GM18867 (cell line): ENCODE data around the gene DIAPH3.

ENCODE experiments used
- ATAC-seq: cut with Tn5 transposase; IDR thresholded peaks from one replicate; pipeline ENCODE4 v1.9.1; 2021; ENCODE audit warnings: mild to moderate bottlenecking, moderate library complexity; ENCODE audit not compliant: unreplicated experiment

Gene DIAPH3

DNA sequence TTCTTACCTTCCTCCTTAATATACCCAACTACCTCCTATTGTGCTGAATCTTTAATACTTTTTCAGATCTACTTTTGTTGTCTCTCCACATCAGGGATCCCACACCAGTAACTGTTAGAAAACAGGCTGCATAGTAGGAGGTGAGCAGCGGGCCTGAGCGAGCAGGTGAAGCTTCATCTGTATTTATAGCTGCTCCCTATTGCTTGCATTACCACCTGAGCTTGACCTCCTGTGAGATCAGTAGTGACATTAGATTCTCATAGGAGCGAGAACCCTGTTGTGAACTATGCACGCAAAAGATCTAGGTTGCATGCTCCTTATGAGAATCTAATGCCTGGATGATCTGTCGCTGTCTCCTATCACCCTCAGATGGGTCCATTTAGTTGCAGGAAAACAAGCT is 279.8 kb downstream of the DIAPH3 start:
- no peak for ATAC-seq

DNA sequence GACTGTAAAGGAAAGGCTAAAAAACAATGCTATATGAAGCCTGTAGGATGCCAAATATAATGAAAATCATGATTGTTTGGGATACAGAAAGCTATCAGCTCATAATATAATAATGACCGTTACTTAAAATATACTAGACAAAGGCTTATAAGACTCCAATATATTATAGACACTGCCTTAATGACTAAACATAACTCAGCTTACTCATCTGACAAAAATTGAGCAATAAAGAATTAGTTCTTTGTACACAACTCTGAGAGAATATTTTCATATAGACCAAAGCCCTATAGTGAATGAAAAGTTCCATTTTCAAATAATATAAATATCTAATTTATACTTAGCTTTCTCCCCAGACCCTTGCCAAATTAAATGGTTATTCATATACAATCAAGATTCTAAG is 283.3 kb downstream of the DIAPH3 start:
- no peak for ATAC-seq

DNA sequence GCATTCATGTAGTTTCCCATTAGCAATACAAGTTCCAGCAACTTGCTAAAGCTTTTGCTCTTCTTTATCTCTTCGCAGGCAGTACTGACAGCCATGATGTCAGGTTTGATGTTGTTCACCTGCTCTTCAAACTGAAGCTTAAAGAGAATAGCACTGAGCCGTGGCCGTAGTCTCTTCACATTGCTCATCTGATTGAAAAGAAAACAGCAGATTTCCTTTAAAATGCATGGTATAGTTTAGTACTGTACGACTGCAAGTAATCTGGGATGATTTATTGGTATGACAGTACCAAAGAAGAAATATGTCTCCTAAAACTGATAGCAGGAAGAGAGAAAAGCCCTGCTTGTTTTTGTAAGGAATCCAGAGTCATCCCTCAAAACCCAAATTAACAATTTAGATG is 284.4 kb downstream of the DIAPH3 start:
- no peak for ATAC-seq

DNA sequence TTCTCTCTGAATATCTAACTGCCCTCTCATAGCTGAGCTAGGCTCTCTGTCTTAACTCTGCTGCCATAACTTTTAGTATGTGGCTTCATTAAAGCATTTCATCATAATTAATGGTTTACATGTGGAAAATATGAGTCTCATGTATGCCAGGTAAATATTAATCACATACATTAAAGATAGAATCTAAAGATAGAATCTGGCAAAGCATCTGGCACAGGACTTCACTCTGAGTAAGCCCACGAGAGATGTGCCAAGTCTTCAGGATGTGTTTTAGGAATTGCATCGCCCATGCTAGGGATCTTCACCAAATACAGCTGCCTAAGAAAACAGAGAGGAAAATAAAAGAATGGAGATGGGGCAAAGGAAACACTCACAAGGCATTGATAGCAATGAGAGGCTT is 285.8 kb downstream of the DIAPH3 start:
- no peak for ATAC-seq

DNA sequence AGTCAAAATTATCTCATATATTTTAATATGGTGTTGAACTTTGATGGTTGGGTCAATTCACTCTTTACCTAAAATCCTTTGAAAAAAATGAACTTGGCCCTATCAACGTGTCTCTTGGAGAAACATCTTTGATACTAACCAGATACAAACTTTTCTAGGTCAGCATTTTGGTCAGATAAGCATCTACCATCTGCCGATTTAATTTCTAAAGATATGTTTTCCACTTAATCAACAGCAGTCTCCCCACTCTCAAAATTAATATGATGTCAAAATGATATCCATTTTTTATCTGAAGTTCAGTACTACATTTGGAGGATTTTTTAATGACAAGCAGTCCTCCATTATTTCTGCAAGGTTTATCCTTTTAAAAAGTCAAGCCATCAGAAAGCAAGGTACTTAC is 288.8 kb downstream of the DIAPH3 start:
- no peak for ATAC-seq

DNA sequence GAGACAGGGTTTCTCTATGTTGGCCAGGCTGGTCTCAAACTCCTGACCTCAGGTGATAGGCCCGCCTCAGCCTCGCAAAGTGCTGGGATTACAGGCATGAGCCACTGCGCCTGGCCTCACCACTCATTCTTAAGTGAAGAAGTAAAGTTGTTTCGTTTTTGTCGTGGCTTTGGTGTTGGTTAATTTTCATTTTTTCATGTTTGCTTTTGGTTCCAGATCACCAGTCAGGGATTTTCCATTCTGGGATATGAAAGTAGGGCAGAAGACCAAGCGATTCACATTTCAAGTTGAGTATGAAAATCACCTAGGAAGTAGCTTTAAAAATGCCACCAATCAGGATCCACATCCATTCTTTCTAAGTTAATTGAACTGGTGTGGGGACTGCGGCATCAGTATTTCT is 289.9 kb downstream of the DIAPH3 start:
- ATAC-seq = no peak

DNA sequence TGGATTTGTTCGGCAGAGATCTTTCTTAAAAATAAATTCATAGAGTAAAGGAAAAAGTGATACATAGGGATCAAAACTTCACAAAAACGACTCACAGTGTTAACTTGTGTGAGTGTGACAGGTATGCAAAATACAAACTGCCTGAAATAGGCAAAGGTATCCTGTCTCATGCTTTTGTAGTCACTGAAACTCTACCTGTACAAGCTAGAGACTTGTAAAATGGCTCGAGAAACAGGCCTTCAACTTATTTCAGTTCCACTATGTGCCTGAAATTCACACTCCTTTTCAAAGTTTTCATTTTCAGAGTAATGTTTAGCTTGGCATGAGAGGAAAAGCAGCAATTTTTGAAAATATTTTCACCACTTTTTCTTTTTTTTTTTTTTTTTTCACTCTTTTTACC is 290.4 kb downstream of the DIAPH3 start:
- ATAC-seq = peak; percentile 71

DNA sequence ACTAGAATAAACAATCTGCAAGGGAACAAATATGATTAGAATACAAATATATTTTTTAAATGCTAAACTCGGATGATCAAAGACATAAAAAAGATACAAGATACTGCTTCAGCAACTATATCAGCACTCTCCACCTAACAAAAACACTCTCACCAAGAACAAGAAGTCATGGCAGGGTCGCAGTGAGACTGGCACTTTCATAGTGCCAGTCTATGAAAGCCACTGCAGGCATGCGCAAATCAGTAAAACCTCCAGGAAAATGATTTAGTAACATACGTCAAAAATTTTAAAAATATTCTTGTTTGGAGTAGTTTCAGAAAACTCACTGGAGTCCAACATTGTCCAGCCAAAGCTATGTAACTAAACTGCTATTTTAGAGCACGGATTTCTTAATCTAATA is 295.9 kb downstream of the DIAPH3 start:
- no peak for ATAC-seq

DNA sequence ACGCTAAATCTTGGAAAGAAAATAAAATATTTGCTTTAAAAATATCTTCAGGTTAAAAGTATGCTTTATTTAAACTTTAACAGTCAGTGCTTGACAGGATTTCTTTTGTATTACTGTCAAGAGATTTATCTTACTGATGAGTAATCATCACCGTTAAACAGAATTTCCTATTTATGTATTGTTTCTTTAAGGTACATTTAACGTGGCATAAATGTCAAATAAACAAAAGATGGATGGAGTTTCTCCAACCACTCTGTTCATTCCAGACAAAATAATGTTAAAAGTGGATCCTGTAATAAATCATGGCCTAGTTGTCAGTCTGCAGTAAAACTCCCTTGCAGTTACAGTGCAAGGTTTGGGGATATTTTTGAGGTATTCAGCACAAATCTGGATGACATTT is 298.3 kb downstream of the DIAPH3 start:
- no peak for ATAC-seq

DNA sequence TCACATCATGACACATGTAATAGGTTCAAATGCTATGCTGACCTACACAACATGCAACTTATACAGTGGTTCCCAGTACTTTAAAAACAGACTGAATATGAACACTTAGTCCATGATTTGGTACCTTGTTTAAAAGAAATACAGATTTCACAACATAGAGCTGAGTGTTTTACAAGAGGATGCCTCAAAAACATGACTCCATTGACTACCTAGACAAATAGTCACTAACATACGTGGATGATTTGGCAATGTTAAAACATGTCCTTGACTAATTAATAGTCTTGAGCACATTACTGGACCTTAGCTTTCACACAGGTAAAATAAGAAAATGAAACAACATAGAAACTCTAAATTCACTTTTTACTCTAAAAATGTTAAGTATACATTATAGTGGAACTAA is 300.1 kb downstream of the DIAPH3 start:
- no peak for ATAC-seq

DNA sequence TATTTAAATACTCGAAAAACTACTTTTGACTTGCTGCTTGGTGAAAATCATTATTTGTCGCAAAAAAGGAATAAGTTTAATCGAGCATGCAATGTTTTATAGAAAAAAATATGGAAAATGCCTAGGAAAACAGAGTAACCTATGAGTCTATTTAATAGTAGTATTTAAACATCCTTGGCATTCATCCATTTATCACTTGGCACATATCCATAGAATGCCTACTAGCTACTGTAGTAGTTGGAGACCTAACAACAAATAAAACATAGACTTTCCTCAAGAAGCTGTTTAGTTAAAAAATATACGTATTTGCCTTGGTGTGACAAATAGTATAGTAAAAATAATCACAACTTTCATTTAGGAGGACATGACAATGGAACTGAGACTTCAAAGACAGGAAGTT is 302.1 kb downstream of the DIAPH3 start:
- ATAC-seq = no peak

DNA sequence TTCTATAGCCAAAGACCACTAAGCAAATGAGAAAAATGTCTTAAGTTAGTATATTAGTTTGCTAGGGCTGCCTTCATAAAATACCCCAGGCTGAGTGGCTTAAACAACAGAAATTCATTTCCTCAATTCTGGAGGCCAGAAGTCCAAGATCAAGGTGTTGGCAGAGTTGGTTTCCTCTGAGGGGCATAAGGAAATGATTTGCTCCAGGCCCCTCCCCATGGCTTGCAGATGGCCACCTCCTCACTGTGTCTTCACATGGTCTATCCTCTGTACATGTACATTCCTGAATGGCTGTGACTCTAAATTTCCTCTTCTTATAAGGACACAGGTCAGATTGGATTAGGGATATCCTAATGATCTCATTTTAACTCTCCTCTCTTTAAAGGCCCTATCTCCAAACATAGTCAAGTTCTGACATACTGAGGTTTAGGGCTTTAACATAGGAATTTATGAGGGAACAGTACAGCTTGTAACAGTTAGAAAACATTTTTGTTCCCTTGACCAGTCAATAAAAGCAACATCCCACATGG is 307.4 kb downstream of the DIAPH3 start:
- ATAC-seq = no peak

DNA sequence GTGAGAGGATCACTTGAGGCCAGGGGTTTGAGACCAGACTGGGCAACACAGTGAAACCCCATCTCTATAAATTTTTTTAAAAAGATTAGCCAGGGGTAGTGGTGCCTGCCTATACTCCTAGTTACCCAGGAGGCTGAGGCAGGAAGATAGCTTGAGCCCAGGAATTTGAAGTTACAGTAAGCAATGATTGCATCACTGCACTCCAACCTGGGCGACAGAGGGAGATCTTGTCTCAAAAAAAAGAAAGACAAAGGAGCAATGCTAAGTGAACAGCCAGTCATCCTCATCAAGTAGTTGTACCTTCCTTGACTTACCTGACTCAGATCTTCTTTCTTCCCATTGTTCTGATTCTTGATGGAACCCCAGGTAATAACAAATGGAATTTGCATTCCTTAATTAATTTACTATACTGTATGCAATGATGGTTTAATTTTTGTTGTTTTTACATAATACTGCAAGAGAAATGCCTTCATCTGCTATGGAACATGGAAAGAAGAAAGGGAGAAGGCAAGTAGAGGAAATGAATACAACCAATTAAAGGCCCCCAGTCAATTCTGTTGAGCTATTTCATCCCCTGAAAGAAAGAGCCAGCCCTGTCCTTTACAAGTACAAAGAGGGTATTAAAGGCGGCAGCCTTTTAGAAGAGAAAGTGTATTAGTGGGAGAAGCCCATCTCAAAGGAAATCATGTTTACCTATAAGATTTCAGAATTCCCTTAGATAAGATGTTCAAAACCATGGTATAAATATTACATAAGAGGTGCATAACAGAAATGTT is 316.7 kb downstream of the DIAPH3 start:
- ATAC-seq = no peak

DNA sequence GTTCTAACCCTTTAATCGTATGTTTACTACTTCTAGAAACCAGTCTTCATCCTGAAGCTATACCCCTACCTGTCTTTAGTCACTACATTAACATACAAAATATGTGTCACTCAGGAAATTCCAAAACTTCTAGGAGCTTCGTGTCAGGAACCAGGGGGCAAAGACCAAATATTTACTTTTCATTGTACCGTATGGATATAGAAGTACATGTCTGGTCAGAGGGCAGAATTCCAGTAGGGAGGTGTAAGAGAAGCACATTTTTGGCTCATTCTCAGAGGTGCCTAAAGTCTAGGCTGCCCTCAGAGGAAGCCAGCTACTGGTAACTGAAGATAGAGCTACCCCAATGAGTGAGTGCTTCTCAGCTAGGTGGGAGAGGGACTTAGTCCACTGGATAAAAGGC is 320.7 kb downstream of the DIAPH3 start:
- no peak for ATAC-seq

DNA sequence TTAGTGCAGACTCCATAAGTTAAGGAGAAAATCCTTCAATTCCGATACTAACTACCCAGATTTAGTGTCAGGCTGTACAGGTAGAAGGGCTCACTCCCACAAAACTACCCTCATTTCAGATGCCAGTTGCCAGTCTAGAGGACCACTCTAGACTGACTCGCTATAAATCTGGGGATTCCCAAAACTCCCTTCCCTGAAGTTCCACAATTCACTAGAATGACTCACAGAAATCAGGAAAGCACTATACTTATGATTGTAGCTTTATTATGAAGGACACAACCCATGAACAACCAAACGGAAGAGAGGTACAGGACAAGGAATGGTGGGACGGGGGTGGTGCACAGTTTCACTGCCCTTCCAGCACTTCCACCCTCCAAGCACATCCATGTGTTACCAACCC is 321.2 kb downstream of the DIAPH3 start:
- ATAC-seq = no peak

DNA sequence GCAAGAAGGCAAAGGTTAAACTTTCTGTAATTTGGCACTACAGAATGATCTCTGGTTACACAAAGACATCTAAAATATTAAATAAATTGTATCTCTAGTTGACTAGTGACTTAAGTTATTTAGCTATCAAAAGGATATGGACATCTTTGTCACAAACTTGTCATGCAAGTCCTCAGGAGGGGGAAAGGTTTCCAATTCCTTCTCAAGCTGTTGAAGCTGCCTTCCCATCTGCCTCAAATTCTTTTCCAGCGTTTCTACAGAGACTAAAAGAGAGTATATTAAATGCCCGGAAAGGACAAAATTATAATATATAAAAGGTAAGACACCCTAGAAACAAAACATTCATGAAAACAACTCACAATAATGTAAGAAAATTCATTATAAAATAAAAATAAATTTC is 324.5 kb downstream of the DIAPH3 start:
- ATAC-seq = no peak

DNA sequence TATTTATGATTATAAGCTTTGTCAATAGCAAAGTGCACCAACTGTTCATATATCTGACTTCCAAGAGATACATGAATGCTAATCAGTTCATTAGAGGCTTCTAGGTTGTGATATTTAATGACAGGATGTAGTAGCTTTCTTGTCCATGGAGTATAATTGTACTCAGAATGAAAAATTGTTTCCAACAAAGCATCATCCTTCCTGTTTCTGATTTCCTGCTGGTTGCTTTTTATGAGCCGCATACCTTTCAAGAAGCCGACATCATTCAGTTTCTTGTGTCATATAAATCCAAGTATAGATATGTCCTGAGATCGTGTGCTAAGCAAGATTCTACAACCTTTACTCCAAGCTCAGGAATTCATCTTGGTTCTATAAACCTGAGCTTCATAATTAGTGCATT is 326.6 kb downstream of the DIAPH3 start:
- no peak for ATAC-seq

DNA sequence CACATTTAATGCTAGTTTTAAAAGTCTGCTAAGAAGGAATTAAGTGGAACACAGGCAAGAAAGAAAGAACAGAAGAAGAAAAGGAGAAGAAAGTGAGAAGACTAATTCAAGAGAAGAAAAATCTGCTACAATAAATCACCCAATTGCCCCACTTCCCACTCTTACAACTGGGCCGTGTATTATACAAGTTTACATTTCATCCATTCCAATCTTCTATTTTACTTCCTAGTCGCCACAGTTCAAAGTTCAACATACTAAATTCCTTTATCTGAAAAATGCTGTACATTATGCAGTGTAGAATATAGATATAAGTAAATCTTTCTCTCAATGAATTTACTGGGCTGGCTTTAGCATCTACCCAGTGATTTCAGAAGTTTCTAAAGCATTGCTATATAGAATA is 328.2 kb downstream of the DIAPH3 start:
- ATAC-seq = no peak

DNA sequence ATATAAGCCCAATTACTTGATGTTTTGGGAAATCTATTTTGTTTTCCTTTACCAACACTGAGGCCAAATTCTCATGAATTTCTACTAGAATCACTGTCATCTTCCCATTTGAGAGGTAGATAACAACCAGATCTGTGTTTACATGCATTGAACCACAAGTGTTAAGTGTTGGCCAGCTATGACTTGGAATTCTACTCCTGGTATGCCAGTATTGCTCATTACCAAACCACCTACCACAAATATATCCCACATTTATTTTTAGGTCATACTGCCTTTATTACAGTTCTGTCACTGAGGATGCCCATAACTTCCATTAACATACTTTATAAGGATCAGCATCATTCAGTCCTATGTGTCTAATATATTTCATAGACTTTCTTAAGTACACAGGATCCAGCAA is 328.9 kb downstream of the DIAPH3 start:
- no peak for ATAC-seq

DNA sequence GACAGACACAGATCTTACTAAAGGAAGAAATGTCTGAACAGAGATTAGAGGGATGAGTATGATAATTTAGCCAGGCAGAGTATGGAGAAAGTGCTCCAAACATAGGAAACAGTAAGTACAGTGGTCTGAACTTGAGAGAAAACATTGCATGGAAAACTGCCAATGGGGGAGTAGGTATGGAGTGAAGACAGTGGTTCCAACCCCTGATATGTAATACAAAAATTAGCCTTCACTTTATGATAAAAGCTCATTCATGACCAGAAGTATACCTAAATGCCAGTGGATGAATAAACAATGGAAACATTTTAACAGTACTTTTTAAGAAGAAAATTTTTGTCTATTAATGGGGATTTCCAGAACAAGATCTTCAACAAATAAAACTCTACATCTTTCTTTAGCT is 334.0 kb downstream of the DIAPH3 start:
- no peak for ATAC-seq

DNA sequence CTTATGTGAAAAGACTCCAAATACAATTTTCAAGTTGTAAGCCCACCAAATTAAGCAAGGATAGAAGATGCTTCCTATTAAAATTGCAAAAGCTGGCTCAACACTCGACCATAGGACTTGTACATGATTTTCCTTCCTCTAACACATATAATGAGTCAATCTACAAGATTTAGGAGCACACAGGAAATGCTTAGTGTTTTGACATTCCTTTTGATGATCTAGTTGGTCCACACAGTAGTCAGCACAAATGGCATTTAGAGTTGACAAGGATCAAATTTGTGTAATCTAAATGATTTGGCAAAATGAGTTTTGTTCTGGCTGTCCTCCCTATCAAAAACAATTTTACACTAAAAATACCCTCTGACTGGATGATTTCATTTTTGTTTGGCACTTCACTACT is 340.2 kb downstream of the DIAPH3 start:
- ATAC-seq = no peak

DNA sequence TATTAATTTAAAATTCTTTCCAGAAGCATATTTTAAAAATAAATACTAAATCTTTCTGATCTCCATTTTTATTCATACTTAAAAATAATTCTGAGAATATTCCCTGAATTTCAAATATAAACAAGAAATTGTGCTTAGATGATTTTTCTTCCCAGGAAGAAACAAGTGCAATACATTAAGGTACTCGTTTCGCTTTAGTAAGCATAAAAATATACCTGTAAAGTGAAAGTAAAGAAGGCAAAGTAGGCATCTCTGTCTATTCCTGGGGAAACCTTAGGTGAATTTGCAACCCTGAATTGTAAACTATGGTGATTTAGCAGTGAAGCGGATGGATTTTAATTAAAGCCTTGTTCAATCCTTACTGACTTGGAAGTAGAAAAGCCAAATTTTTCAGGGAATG is 354.2 kb downstream of the DIAPH3 start:
- ATAC-seq = no peak

DNA sequence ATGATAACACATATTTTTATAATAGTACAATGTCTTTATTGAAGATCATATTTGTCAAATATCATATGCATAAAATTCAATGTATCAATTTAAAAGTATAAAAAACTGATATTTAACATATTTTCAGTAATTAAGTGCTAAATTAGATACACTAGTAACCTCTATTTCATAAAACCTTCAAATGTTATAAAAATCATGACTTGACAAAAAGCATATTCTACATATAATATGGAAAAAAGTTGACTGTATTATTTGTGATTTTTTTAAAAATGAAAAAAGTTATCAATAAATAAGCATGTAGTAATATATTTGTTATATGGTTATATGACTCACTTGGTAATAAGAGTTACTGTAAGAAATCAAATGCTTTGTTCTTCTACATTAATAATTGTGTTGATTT is 356.9 kb downstream of the DIAPH3 start:
- ATAC-seq = no peak
